Measurements from ENCODE around the gene SERPINA4. TPM values are rescaled to one million over a fixed set of nuclear protein-coding genes. Genes with fewer than 3 reads are reported as not detected.

SERPINA4 gene
- total RNA-seq, 1 experiment from 2014 or later = 0.17 TPM

DNA sequence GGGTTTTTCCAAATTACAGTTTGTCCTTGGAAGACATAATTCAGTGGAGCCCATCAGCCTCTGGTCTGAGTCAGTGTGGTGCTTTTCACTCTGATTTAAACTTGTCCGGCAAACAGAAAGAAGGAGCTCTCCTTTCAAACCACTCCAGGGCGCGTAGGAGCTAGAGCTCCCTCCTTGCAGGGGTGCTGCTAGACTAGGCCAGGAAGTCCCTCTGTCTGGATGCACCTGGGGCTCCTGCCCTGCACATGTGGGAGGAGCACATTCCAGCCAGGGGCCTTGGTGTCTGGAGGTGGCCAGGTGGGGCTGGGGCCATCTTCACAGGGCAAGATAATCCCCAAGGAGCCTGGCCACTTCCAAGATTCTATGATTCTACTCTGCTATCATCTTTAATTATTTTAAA lies 54.0 kb downstream of the SERPINA4 start:
- H2AFZ ChIP-seq (ENCODE audit: low read depth, low read length, poor library complexity, severe bottlenecking) = no peak overlapping the region
- H4K20me1 ChIP-seq (ENCODE audit: insufficient read depth) = no peaks in the 10 kb centered on the region
- no peak overlapping the region for H3K27ac ChIP-seq (ENCODE audit: low read depth, low read length)

More for the DNA sequence above, 54.0 kb downstream of the SERPINA4 start:
- H3K4me1 ChIP-seq (ENCODE audit: control insufficient read depth in 1 of 2, insufficient read depth in 2 of 2, low read length in 2 of 2) = peaks cover 5 to 28% of the 10 kb centered on the region in 2 experiments; a peak in 3 of 4 replicates
- no peaks in the 10 kb centered on the region for H3K27me3 ChIP-seq (ENCODE audit: insufficient read depth, low read length)
- CTCF ChIA-PET = no interaction called here
- H3K79me2 ChIP-seq (ENCODE audit: insufficient read depth, low read length) = no peaks in the 10 kb centered on the region
- POLR2A ChIA-PET = interaction anchor here (1.1 kb wide), 1 partner anchor 14 kb away, joined by 3 read pairs; no protein-coding TSS in a partner anchor
- intact Hi-C loops (cut with micrococcal nuclease) = no loop called here
- DNase-seq (ENCODE audit: low read depth, low spot score) (no peak), ATAC-seq (no peak)
- no TSS peak for BruUV-seq (replicated peaks)
- peaks cover 3 to 10% of the 10 kb centered on the region in 2 experiments; a peak in 2 of 4 replicates for H3K9me3 ChIP-seq (ENCODE audit: control insufficient read depth in 1 of 2, insufficient read depth in 1 of 2, low read depth in 1 of 2, low read length in 2 of 2)
- RAD21 ChIA-PET (ENCODE audit: low non-redundant PET in 1 of 2, low total read pairs in 2 of 2, uncharacterized antibody in 2 of 2, unreplicated experiment in 2 of 2) = no interaction called here
- no peak overlapping the region for H3K4me3 ChIP-seq (replicated peaks in 1 of 2; ENCODE audit: low read depth in 1 of 2, low read length in 2 of 2)
- H3K4me2 ChIP-seq (ENCODE audit: low read length) = no peak overlapping the region
- TF ChIP-seq CBX3 (IDR thresholded peaks at IDR 0.05; ENCODE audit: low read depth) = no peak
- TF ChIP-seq POLR2A (IDR thresholded peaks at IDR 0.05; ENCODE audit: borderline replicate concordance, extremely low read depth, insufficient read depth, insufficient read length) = no peak
- TF ChIP-seq, protein P1, sequence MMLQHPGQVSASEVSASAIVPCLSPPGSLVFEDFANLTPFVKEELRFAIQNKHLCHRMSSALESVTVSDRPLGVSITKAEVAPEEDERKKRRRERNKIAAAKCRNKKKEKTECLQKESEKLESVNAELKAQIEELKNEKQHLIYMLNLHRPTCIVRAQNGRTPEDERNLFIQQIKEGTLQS (IDR thresholded peaks at IDR 0.05) = no peak
- TF ChIP-seq EZH2 (IDR thresholded peaks at IDR 0.05) = no peak
- TF ChIP-seq, protein P2, sequence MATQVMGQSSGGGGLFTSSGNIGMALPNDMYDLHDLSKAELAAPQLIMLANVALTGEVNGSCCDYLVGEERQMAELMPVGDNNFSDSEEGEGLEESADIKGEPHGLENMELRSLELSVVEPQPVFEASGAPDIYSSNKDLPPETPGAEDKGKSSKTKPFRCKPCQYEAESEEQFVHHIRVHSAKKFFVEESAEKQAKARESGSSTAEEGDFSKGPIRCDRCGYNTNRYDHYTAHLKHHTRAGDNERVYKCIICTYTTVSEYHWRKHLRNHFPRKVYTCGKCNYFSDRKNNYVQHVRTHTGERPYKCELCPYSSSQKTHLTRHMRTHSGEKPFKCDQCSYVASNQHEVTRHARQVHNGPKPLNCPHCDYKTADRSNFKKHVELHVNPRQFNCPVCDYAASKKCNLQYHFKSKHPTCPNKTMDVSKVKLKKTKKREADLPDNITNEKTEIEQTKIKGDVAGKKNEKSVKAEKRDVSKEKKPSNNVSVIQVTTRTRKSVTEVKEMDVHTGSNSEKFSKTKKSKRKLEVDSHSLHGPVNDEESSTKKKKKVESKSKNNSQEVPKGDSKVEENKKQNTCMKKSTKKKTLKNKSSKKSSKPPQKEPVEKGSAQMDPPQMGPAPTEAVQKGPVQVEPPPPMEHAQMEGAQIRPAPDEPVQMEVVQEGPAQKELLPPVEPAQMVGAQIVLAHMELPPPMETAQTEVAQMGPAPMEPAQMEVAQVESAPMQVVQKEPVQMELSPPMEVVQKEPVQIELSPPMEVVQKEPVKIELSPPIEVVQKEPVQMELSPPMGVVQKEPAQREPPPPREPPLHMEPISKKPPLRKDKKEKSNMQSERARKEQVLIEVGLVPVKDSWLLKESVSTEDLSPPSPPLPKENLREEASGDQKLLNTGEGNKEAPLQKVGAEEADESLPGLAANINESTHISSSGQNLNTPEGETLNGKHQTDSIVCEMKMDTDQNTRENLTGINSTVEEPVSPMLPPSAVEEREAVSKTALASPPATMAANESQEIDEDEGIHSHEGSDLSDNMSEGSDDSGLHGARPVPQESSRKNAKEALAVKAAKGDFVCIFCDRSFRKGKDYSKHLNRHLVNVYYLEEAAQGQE (IDR thresholded peaks at IDR 0.05; ENCODE audit: low read depth) = no peak
- no peak for TF ChIP-seq POLR2AphosphoS5 (IDR thresholded peaks at IDR 0.05; ENCODE audit: low read depth, low read length)
- no peak for TF ChIP-seq ZNF274 (IDR thresholded peaks at IDR 0.05; ENCODE audit: low read depth, low read length)
- no peak for TF ChIP-seq RAD21 (IDR thresholded peaks at IDR 0.05; ENCODE audit: low read depth)
- no peak for TF ChIP-seq TCF7L2 (IDR thresholded peaks at IDR 0.05; ENCODE audit: borderline replicate concordance, extremely low read depth, insufficient read depth, insufficient read length)
- no peaks in the 10 kb centered on the region for H3K9me2 ChIP-seq (ENCODE audit: insufficient read depth)
- no peaks in the 10 kb centered on the region for H3K36me3 ChIP-seq (ENCODE audit: control insufficient read depth in 1 of 2, insufficient read depth in 2 of 2, low read length in 2 of 2)
- no peak overlapping the region for H3K9ac ChIP-seq (ENCODE audit: low read length)

Measured in HCT116 (cell line).